Ishikawa (cell line): Measurements from ENCODE around the gene HOXA5.

Experiments used
- CEBPB ChIP-seq: IDR thresholded peaks from 2 replicates; pipeline ENCODE4 v1.6.1; 2012
- CREB1 ChIP-seq: IDR thresholded peaks from 2 replicates; pipeline ENCODE4 v1.6.1; 2012; ENCODE audit warnings: low read depth
- EGR1 ChIP-seq: IDR thresholded peaks from 2 replicates; pipeline ENCODE4 v1.6.1; 2012
- EP300 ChIP-seq: IDR thresholded peaks from 2 replicates; pipeline ENCODE4 v1.6.1; 2012; ENCODE audit warnings: borderline replicate concordance
- FOXM1 ChIP-seq: IDR thresholded peaks from 2 replicates; pipeline ENCODE4 v1.6.1; 2012; ENCODE audit warnings: low read depth, borderline replicate concordance
- NFIC ChIP-seq: IDR thresholded peaks from 2 replicates; pipeline ENCODE4 v1.6.1; 2012
- RAD21 ChIP-seq: IDR thresholded peaks from 2 replicates; pipeline ENCODE4 v1.6.1; 2012; ENCODE audit warnings: low read depth
- TAF1 ChIP-seq: IDR thresholded peaks from 2 replicates; pipeline ENCODE4 v1.6.1; 2012; ENCODE audit warnings: low read depth, mild to moderate bottlenecking
- TCF12 ChIP-seq: IDR thresholded peaks from 2 replicates; pipeline ENCODE4 v1.6.1; 2012; ENCODE audit warnings: low read depth
- TEAD4 ChIP-seq: IDR thresholded peaks from 2 replicates; pipeline ENCODE4 v1.6.1; 2012
- YY1 ChIP-seq: IDR thresholded peaks from 2 replicates; pipeline ENCODE4 v1.6.1; 2012; ENCODE audit warnings: low read depth
- ZBTB7A ChIP-seq: IDR thresholded peaks from 2 replicates; pipeline ENCODE4 v1.6.1; 2012; ENCODE audit warnings: low read depth
- TF ChIP-seq, protein P1 (sequence below): IDR thresholded peaks from 2 replicates; pipeline ENCODE4 v1.6.1; 2012
- TF ChIP-seq, protein P2 (sequence below): IDR thresholded peaks from 2 replicates; pipeline ENCODE4 v1.6.1; 2012; ENCODE audit warnings: low read depth, mild to moderate bottlenecking
- TF ChIP-seq, protein P3 (sequence below): IDR thresholded peaks from 2 replicates; pipeline ENCODE4 v1.6.1; 2012

HOXA5 gene

DNA sequence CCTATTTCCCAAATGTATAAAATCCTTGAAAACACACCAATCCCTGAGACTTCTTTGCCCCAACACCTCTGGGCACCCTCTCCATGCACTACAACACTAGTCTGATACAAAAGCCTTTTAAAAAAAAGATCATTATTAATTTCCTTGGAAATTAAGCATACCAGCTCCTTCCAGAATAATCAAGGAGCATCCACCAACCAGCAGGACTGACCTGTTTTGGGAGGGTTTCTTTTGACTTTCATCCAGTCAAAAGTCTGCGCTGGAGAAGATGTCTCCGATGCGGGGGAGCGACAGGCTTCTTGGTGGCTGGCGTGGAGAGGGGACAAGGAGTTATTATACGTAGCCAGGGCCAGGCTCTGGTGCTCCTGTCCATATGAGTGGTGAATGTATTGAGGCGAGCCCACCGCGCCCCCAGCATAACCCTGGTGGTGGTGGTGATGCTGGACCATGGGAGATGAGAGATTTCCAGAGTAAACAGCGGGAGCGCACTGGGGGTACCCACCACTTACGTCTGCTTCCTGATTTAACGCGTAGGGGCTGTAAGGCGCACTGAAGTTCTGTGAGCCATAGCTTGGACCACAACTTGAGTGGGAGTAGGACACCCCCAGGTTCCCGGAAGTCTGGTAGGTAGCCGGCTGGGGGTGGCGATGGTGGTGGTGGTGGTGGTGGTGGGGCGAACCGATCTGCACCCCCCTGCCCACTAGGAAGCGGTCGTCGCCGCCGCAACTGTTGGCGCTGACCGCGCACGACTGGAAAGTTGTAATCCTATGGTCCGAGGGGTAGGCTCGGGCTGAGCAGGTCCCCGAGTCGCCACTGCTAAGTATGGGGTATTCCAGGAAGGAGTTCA, 48.2 kb downstream of the HOXA5 start:
- TF ChIP-seq, protein P1, sequence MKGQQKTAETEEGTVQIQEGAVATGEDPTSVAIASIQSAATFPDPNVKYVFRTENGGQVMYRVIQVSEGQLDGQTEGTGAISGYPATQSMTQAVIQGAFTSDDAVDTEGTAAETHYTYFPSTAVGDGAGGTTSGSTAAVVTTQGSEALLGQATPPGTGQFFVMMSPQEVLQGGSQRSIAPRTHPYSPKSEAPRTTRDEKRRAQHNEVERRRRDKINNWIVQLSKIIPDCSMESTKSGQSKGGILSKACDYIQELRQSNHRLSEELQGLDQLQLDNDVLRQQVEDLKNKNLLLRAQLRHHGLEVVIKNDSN = no peak
- TF ChIP-seq TAF1 = no peak
- no peak for TF ChIP-seq EP300
- TF ChIP-seq ZBTB7A = no peak
- no peak for TF ChIP-seq EGR1
- TF ChIP-seq CEBPB = no peak
- TF ChIP-seq TCF12 = no peak
- TF ChIP-seq TEAD4 = no peak

DNA sequence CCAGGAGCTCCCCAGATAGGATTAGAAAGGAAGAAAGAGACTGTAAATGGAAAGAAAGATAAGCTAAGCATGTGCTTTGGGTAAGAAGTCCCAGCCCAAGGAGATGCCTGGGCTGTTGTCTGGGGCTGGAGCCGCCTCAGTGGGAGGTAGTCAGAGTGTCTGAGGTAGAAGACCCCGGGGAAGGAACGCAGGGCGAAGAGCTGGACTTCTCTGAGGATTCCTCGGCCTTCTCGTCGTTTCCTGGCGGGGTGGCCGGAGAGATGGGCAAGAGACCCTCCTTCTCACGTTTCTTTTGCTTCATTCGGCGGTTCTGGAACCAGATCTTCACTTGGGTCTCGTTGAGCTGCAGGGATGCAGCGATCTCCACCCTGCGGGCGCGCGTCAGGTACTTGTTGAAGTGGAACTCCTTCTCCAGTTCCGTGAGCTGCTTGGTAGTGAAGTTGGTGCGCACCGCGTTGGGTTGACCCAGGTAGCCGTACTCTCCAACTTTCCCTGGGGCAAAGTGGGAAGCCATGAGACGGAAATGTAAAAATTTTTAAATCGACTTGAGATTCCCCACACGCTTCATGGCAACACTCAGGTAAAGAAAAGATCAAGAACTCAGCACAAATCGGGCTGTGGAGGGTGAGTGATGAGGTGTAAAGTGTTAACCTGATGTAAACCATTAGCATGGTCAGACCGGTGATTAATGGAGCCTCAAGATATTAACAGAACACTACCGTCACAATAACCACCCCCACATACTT, 49.0 kb downstream of the HOXA5 start:
- no peak for TF ChIP-seq ZBTB7A
- TF ChIP-seq TAF1 = no peak
- TF ChIP-seq YY1 = no peak
- TF ChIP-seq EGR1 = no peak

DNA sequence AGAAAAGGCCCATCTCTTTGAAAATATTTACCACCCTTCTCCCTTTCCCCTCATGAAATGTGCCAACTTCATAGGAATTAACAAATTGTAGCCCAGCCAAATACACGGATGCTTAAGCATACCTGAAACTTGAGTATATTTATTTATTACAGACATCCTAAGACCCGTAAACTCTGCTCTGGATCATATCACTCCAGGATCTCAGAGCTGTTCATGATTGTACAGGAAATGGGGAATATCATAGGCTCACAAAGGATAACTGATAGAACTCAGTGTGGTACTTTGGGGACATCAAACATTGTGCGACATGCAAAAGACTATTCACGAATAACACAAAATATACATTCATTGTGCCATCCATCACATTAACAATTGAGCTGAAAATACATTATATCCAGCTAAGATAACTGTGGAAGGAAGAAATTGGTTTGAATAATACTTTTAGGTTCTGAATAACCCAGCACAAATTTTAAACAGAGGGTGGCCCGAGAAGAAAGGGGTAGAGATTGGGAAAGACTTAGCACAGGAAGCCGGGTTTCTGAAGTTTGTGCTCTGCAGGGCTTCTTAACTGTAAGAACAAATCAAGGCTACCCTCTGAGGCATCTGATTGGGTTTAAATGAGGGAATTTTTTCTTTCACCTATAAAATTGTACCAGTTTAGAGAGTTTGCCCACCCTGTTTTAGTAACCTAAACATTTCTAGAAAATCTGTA, 50.1 kb downstream of the HOXA5 start:
- no peak for TF ChIP-seq EP300
- no peak for TF ChIP-seq YY1
- no peak for TF ChIP-seq CEBPB
- TF ChIP-seq CREB1 = no peak
- no peak for TF ChIP-seq RAD21
- TF ChIP-seq EGR1 = no peak
- no peak for TF ChIP-seq TEAD4
- TF ChIP-seq, protein P1 = no peak
- TF ChIP-seq FOXM1 = no peak
- TF ChIP-seq TAF1 = no peak

DNA sequence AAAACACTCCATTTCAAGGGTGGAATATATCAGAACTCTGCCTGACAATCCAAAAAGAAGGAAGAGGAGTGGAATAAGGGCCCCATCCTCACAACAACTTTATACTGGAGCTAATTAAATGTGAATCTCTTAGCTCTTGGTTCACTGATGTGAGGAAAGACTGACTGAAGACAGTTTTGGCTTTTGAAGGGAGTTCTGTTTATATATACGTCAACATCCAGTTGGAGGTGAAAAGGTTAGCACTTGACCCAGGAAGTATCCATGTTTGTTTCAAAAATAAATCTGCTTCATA, 50.7 kb downstream of the HOXA5 start:
- TF ChIP-seq YY1 (no peak), RAD21 (no peak), CEBPB (no peak)

DNA sequence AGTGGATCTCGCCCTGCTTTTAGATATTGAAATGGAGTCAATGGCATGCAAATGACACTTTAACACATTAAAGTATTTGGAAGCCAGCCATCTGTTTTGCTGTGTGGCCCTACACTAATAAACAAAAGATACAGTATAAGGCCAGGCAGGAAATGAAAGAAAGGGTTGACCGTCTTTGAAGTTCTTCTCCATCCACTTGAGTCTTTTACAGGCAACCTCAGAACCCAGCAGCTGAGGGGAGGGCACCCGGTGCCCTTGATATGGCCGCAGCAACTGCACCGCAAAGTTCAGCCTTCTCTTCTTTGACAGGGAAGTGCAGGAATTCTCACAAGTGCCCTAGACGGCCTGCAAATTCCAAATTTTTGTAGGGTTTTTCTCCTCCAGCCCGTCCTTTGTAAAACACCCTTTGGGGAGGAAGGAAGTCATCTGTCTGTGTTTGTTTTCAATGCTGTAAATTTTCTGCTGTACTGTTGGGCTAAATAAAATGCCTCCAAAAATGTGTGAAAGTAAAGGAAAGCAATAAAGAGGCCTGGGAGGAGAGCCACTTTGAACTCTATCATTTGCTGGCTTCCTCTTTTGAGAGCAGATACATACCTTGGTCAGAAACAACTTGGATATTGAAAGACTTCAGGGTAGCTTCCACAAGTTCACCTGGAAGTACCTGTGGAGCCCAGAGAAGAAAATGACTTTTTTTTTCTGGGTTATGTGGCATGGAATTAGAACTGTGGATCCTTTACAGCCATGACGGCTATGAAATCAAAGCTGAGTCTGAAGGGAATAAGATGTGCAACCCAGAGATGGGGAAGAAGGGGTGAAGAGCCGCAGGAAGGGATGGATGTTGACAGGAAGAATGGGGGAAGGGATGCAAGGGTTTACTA, 51.3 kb downstream of the HOXA5 start:
- TF ChIP-seq TEAD4 (no peak), RAD21 (no peak), YY1 (no peak), CREB1 (no peak), EP300 (no peak), TCF12 (no peak), TAF1 (no peak), EGR1 (no peak), CEBPB (no peak), ZBTB7A (no peak), FOXM1 (no peak), NFIC (no peak)
- TF ChIP-seq, protein P2, sequence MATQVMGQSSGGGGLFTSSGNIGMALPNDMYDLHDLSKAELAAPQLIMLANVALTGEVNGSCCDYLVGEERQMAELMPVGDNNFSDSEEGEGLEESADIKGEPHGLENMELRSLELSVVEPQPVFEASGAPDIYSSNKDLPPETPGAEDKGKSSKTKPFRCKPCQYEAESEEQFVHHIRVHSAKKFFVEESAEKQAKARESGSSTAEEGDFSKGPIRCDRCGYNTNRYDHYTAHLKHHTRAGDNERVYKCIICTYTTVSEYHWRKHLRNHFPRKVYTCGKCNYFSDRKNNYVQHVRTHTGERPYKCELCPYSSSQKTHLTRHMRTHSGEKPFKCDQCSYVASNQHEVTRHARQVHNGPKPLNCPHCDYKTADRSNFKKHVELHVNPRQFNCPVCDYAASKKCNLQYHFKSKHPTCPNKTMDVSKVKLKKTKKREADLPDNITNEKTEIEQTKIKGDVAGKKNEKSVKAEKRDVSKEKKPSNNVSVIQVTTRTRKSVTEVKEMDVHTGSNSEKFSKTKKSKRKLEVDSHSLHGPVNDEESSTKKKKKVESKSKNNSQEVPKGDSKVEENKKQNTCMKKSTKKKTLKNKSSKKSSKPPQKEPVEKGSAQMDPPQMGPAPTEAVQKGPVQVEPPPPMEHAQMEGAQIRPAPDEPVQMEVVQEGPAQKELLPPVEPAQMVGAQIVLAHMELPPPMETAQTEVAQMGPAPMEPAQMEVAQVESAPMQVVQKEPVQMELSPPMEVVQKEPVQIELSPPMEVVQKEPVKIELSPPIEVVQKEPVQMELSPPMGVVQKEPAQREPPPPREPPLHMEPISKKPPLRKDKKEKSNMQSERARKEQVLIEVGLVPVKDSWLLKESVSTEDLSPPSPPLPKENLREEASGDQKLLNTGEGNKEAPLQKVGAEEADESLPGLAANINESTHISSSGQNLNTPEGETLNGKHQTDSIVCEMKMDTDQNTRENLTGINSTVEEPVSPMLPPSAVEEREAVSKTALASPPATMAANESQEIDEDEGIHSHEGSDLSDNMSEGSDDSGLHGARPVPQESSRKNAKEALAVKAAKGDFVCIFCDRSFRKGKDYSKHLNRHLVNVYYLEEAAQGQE = no peak
- TF ChIP-seq, protein P3, sequence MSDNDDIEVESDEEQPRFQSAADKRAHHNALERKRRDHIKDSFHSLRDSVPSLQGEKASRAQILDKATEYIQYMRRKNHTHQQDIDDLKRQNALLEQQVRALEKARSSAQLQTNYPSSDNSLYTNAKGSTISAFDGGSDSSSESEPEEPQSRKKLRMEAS = no peak
- TF ChIP-seq, protein P1 = no peak

DNA sequence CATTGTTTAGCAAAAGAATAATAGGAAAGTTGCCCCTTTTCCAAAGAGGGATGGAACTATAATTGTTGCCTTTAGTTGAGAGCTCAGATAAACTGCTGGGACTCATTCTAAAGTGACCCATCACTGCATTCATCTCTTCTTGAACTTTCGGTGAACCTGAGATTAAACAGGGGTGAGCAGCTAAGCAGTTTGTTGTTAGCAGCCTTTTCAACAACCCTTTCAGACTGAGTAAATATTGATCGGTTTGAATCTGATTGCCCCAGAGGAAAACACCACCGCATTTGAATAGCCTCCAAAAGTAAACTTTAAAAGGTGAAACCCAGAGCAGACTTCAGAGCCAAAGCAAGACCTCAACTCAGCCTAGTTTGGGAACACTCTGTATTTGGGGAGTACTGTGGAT, 52.4 kb downstream of the HOXA5 start:
- TF ChIP-seq RAD21 (no peak), EGR1 (no peak), TEAD4 (no peak)
